Activated CD4-positive, alpha-beta T cell treated with anti-CD3 and anti-CD28 coated beads, Interleukin-2, amount 50 U/mL, for 1 hour (primary cell): ENCODE results near the gene REC8.

Experiments used
- DNase-seq: peaks from one replicate; pipeline ENCODE4 v3.0.0-alpha.2; 2020

Gene REC8, protein sequence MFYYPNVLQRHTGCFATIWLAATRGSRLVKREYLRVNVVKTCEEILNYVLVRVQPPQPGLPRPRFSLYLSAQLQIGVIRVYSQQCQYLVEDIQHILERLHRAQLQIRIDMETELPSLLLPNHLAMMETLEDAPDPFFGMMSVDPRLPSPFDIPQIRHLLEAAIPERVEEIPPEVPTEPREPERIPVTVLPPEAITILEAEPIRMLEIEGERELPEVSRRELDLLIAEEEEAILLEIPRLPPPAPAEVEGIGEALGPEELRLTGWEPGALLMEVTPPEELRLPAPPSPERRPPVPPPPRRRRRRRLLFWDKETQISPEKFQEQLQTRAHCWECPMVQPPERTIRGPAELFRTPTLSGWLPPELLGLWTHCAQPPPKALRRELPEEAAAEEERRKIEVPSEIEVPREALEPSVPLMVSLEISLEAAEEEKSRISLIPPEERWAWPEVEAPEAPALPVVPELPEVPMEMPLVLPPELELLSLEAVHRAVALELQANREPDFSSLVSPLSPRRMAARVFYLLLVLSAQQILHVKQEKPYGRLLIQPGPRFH

DNA sequence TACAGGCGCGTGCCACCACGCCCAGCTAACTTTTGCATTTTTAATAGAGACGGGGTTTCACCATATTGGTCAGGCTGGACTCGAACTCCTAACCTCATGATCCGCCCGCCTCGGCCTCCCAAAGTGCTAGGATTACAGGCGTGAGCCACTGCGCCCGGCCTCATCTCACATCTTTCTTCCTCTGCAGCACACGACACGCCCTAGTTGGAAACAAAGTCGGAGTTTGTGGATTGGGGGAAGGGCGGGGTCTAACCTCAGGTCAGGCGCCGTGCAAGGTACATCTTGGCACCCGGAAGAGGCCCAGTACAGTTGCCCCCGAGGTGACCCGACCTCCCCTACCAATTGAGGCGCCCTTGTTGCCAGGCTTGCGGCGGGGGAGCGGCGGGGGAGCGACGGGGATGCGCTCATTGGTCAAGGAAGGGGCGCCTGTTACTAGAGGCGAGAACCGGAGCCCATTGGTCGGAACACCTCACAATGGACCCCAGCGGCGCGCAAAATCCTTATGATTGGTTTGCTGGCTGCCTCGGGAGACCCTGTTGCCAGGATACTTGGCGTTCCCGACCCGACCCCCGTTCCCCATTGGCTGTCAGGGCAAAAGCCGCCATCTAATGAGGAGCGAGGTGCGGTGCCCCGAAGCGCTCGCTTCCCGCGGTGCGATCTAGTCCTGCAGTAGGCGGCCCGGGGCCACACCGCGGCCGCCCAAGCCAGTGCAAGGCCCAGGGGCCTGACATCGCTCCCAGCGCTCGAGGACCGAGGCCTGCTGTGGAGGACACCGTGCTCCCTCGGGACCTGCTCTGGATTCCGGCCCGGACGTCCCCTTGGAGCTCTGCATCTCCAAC lies at the start of gene REC8:
Gene REC8 (plus strand): TSS at position 659 of the 839 bp plus-strand sequence. CDS start 473 bp downstream, outside the sequence.
- DNase-seq: peak; percentile 67

DNA sequence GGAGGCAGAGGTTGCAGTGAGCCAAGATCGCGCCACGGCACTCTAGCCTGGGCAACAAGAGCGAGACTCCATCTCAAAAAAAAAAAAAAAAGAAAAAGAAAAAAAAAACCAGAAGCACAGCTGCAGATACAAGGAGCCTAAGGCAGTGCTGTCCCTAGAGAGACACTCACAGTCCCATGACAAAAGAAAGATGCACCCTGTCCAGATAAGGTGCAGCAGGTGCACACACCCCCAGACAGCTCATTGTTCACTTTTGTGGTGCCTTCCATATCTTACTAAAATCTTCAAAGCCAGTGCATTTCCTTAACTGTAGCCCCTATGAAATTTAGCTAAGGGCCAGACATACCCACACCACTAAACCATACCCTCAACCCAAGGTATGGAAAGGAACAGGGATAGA lies 49.5 kb upstream of the REC8 start:
- no peak for DNase-seq

DNA sequence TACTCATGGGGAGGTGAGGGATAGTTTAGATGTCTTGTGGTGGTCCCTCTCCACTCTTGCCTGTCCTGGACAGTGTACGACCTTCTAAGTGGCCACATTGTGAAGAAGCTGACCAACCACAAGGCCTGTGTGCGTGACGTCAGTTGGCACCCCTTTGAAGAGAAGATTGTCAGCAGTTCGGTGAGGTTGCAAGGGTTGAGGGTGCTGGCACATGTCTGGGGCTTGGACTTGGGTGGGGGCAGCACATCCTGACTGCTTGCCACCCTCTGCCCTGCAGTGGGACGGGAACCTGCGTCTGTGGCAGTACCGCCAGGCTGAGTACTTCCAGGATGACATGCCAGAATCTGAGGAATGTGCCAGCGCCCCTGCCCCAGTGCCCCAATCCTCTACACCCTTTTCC lies 49.0 kb upstream of the REC8 start:
- no peak for DNase-seq

DNA sequence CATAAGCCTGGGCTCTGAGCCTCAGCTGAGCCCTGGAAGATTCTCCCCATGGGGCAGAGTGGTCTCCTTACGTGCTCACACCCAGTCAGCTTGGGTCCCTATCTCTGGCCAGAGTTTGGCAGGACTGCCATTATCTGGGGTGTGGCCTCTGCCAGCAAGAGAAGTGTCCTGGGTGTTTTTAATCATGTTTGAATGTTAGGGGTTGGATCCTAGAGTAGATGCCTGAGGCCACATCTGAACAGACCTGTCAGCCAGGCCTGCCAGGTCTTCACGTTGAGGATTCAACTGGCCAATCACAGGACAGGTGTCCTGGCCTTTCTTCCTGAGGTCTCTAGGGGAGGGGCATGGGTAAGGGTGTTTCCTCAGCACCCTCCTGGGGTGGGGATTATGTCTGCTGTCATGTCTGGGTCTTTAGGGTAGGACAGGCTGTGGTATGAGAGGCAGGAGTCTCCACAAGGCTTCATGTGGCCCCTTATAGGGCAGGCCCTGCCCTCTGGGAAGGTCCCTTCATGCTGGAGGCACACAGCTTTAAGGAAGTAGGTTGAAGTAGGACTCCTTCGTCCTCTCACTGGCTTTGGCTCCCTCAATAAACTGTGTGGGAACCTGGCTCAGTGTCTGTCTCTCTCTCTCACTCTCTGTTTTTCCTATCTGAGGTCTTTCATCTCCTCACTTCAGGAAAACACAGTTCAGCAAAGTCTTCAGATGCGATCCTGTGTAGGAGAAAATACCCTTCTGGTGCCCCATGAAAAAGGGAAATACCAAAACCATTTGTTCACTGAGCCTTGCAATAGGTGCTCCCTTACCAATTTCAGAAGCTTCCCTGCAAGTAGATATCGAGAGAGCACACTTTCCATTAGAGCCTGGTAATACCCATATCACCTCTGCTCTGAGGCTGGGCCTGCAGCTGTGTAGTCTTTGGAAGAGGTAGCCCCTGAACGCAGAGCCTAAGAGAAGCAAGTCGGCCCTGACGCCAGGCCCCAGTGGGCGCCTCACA lies 48.2 kb upstream of the REC8 start:
- DNase-seq: no peak

DNA sequence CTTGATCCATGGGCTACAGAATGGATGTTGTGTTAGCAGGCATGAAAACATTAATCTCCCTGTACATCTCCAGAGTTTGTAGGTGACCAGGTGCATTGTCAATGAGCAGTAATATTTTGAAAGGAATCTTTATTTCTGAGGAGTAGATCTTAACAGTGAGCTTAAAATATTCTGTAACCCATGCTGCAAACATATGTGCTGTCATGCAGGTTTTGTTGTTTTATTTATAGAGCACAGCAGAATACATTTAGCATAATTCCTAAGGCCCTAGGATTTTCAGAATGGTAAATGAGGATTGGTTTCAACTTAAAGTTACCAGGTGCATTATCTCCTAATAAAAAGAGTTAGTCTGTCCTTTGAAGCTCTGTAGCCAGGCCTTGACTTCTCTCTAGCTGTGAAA lies 44.9 kb upstream of the REC8 start:
- no peak for DNase-seq

DNA sequence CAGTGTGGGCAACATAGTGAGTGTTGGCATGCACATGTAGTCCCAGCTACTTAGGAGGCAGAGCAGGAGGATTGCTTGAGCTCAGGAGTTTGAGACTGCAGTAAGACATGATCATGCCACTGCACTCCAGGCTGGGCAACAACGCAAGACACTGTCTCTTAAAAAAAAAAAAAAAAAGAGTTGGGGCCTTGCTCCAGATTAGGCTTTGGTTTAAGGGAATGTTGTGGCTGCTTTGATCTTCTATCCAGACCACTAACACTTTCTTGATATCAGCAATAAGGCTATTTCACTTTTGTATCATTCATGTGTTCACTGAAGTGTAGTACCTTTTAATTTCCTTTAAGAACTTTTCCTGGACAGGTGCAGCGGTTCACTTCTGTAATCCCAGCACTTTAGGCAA lies 44.2 kb upstream of the REC8 start:
- DNase-seq: no peak

DNA sequence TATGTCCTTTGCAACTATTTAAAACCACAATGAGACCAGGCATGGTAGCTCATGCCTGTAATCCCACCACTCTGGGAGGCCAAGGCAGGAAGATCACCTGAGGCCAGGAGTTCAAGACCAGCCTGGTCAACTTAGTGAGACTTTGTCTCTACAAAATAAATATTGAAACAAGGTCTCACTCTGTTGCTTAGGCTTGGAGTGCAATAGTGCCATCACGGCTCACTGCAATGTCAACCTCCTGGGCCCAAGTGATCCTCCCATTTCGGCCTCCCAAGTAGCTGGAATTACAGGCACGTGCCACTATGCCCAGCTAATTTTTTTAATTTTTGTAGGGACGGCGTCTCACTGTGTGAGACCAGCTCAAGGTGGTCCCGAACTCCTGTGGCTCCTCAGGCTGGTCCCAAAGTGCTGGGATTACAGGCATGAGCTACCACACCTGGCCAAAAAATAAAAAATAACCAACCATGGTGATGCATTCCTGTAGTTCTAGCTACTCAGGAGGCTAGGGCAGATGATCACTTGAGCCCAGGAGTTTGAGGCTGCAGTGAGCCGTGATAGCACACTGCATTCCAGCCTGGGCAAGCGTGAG lies 42.4 kb upstream of the REC8 start:
- no peak for DNase-seq

DNA sequence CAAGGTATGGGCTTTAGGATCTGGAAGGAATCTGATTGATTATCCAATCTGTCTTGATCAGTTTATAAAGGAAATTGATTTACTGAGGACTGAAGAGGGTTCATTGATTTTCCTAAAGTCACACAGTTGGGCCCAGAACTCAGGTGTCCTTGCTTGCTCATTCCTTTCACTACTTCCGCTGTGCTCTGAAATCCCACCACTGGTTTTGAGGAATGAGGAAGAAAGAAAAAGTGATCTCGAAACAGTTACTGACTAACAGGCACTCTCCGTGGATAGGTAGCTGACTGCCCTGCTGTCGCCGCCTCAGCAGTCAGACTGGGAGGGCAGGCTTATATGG lies 41.5 kb upstream of the REC8 start, which contains the start of gene FITM1:
Gene FITM1 (plus strand): TSS at position 280 of the 337 bp plus-strand sequence. CDS start 905 bp downstream, outside the sequence.
- DNase-seq: no peak

DNA sequence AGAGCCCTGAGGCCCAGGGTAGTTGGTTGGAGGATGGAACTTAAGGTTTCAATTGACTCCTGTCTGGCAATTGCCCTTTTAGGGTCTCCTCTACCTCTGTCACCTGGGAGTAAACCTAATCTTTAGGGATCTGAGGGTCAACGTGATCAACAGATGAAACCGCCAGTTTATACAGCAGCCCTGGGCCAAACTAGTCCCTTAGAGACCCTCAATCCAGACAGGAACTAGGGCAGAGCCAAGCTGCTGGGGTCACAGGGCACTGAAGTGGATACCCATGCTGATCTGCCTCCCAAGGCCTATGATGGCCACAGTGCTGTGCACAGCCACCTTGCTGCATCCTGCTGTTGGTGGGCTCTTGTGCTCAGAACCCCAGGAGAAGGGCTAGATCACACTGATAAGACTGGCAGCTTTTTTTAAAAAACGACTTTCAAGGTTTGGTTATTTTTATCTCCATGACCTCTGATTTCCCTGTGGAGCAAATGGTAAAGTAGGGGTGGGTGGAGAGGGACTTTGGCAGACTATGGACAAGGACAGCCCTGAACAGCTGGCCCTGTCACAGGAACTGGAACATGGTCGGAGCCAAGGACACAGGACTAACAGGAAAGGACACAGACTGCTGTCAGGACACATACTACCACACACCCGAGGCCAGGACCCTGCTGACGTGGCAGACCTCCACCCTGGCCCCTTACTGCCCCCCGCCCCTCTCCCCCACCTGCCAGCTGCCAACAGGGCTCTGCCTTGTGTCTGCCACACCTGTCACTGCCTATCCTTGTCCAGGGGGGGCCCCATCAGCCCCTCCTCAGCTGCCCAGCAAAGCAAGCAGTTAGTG lies 40.9 kb upstream of the REC8 start:
- DNase-seq: no peak

DNA sequence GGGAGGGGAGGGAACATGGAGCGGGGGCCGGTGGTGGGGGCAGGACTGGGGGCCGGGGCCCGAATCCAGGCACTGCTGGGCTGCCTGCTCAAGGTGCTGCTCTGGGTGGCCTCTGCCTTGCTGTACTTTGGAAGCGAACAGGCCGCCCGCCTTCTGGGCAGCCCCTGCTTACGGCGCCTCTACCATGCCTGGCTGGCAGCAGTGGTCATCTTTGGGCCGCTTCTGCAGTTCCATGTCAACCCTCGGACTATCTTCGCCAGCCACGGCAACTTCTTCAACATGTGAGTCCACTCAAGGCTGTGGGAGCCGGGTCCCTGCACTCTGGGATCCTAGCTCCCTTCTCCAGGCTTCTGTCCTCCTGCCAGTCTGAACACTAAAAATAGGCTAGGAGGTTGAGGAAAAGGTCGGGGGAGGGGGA lies 40.3 kb upstream of the REC8 start:
- DNase-seq: no peak

DNA sequence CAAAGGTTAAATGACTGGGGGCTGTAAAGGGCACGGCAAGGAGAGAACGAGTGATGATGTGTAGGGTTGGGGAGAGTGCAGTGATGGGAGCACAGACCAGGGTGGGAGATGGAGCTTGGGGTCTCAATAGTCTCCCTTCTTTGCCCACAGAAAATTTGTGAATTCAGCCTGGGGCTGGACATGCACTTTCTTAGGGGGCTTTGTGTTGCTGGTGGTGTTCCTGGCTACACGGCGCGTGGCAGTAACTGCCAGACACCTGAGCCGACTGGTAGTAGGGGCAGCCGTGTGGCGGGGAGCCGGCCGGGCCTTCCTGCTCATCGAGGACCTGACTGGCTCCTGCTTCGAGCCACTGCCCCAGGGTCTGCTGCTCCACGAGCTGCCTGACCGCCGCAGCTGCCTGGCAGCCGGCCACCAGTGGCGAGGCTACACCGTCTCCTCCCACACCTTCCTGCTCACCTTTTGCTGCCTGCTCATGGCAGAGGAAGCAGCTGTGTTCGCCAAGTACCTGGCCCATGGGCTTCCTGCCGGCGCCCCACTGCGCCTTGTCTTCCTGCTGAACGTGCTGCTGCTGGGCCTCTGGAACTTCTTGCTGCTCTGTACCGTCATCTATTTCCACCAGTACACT lies 39.7 kb upstream of the REC8 start:
- peak; percentile 28 for DNase-seq

DNA sequence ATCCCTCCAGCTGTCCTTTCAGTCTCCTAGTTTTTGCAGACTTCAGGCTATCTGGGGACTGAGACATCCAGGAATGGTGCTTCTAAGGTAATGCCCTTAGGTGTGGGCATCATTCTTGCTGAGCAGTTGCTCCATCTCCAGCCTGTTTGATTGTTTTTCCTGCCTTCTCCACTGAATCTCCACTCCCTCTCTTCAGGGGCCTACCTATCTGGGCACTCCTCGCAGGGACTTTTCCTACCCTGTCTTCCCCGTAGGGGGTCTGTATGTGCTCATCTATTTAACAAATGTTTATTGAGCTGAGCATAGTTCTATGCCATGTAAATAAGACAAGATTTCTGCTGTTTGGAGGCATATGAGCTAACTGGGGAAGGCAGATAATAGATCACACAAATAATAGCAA lies 38.9 kb upstream of the REC8 start:
- DNase-seq: no peak

DNA sequence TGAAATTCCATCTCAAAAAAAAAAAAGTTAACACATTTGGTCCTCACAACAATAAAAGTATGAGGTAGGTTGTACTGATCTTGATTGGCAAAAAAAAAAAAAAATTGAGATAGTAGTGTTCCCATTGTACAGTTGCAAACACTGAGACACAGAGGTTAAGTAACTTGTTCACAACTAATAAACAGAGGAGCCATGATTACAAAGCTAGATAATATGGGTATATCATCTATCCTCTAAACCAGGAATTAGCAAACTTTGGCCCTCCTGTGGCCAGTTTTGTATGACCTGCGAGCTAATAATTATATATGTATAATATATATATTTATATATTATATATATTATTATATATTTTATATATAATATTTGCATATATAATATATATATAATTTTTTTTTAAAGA lies 38.1 kb upstream of the REC8 start:
- DNase-seq: no peak

DNA sequence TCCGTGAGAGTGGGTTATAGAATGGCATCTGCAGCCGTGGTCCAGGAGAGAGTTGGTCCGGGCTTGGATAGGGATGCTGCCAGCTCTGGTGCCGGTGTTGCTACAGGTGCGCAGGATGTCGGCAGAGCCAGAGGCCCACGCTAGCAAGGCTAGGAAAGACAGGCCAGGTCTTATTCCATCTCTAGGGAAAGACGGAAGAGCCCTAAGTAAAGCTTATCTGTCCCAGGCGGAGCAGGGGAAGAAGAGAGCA lies 36.4 kb upstream of the REC8 start:
- no peak for DNase-seq

DNA sequence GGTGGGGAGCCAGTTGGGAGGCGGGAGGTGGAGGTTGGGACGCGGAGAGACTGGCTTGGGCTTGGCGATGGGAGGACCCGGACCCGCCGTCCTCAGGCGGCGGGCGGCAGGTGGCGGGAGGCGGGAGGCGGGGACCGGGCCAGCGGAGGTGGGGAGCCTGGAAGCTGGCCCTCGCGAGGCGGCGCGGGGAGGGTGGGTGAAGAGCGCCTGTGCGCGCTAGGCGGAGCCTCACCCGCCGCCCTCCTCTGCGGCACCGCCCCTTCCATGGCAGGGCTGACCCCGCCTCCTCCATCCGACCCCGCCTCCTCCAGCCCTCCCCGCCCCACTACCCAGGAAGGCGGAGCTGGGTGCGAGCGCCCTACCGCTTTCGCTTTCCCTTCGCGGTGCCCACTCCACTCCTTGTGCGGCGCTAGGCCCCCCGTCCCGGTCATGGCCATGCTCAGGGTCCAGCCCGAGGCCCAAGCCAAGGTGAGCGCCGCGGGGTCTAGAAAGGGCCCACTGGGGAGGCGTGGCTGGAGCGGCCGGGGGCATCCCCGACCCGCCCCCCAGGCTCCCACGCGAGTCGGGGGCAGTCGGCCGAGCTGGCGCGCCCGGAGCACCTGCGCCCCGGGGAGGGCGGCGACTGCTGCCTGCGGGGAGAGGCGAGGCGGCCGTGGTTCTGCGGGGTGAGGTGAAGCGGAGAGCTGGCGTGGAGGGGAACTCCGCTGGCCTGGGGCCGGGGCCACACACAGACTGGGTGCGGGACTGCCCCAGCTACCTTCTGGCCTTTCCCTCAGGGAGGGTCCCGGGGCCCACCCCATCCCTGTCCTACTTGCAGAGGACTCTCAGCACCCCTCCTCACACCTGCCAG lies 35.8 kb upstream of the REC8 start, which contains the start of gene PSME1:
Gene PSME1 (plus strand): TSS at position 361 of the 850 bp plus-strand sequence. CDS start 69 bp downstream, at position 430.
- DNase-seq: peak; percentile 95

DNA sequence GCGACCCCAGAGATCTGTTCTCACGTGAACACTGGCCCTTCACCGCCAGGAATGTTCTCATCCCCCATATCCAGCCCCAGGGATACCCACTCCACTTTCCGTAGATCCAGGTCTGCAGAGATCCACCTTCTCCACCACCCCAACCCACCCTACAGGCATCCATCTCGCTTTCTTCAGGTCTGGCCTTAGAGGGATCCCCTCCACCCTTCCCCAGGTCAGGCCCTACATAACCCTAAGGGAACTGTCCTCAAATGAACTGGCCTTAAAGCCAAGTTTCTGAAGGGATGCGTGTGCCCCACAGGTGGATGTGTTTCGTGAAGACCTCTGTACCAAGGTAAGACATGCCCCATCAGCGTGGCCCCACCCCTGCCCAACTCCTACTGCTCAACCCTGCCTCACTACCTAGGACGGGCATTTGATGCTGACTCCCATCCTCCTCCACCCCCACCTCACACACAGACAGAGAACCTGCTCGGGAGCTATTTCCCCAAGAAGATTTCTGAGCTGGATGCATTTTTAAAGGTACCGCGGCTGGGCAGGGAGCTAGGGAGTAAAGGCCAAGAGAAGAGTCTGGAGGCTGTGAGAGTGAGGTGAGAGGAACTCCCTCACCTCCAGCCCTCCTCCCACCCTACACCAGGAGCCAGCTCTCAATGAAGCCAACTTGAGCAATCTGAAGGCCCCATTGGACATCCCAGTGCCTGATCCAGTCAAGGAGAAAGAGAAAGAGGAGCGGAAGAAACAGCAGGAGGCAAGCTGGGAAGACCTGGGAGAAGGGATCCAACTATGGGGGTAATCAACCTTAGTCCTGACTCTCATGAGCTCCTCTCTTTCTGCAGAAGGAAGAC lies 35.0 kb upstream of the REC8 start:
- DNase-seq: no peak

DNA sequence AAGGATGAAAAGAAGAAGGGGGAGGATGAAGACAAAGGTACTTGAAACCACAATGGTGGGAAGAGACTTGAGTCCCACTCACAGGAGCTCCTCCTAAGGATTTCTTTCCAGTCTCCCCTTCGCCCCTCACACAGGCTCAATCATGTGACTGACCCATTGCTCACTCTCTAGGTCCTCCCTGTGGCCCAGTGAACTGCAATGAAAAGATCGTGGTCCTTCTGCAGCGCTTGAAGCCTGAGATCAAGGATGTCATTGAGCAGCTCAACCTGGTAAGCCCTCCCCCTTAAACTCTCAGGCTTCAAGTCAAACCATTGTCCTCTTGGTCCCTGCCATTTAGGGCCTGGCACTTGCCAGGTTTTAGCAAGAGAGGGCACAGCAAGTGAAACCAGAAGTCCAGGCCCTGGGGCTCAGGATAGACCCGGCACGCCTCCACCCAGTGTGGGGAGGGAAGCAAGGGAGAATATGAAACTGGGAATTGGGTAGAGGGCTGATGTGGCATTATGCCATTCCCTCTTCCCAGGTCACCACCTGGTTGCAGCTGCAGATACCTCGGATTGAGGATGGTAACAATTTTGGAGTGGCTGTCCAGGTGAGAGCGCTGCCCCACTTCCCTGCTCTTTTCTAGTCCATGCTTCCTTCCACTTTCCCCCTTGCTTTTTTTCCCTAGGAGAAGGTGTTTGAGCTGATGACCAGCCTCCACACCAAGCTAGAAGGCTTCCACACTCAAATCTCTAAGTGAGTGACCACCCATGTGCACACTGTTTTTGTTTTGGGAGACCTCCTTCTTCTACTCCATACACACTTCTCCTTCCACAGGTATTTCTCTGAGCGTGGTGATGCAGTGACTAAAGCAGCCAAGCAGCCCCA lies 34.1 kb upstream of the REC8 start:
- DNase-seq: no peak
